Activated CD4-positive, CD25-positive, alpha-beta regulatory T cell treated with anti-CD3 and anti-CD28 coated beads, Interleukin-2, amount 50 U/mL, for 24 hours (primary cell): ENCODE data around the gene GPHN.
A peak's percentile ranks its signal among the peaks of the same experiment; 100 is the strongest.

Experiments
- ATAC-seq, 2 donors: fragments of 150-1000 bp; cut with Tn5 transposase; one replicate each; pipeline ENCODE4 v1.10.0; 2021; ENCODE audit warnings: mild to moderate bottlenecking in 1 of 2, moderate library complexity in 1 of 2

GPHN gene

GRCh38 chr14:66603945-66604344, 96.0 kb downstream of the GPHN start:
- no peak for ATAC-seq

GRCh38 chr14:66606826-66607225, 98.9 kb downstream of the GPHN start:
- ATAC-seq, result peak; percentile 32 to 77

- ATAC-seq, result no peak
Measured at GRCh38 chr14:66610154-66610563, 102.2 kb downstream of the GPHN start.

GRCh38 chr14:66613344-66613743, 105.4 kb downstream of the GPHN start:
- no peak for ATAC-seq

DNA sequence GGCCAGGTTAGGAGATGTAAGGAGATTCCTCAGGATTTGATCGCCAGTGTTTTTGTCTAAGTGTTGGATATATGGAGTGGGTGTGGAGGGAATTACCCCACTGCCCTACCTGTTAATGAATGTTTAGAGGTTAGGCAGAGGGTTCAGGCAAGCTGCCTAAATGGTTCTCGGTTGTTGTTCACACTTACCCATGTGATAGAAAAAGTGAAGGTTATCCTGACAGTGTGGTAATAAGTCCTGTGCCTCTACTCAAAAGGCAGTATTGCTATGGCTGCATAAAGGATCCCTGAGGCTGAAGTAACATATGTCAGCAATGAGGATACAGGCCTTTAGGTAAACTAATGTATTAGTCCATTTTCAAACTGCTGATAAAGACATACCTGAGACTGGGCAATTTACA, 112.0 kb downstream of the GPHN start:
- ATAC-seq, result no peak

- no peak for ATAC-seq
Measured at GRCh38 chr14:66623838-66624237, 115.9 kb downstream of the GPHN start.

DNA sequence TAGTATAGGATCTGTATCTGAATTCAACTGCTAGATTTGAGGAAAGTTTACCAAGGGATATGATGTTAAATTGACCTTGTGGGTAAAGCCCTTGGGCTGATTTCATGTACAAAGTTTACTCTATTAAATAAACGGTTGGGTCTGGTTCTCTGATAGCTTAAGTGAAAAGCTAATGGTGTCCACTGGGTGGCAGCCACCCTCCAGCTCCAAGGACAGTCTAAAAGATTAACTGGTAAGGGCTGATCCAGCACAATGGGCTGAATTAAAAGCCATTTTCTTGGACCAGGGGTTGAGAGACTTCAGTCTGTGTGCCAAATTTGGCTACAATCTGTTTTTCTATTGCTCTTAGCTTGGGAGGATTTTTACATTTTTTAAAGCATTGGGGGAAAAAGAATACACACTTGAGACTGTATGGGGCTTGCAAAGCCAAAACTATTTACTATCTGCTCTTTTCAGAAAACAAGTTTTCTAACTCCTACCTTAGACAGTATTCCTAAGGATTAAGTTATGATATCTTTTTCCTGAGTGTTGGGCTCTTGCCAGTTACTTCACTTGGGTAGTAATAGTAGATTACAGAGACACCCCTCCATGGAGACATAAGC, 116.5 kb downstream of the GPHN start:
- peak; percentile 46 to 65 for ATAC-seq

GRCh38 chr14:66628636-66629035, 120.7 kb downstream of the GPHN start:
- no peak for ATAC-seq

- ATAC-seq, result no peak
Measured at GRCh38 chr14:66629499-66629898, 121.6 kb downstream of the GPHN start.

- ATAC-seq, result no peak
Measured at GRCh38 chr14:66634876-66635275, 126.9 kb downstream of the GPHN start.

DNA sequence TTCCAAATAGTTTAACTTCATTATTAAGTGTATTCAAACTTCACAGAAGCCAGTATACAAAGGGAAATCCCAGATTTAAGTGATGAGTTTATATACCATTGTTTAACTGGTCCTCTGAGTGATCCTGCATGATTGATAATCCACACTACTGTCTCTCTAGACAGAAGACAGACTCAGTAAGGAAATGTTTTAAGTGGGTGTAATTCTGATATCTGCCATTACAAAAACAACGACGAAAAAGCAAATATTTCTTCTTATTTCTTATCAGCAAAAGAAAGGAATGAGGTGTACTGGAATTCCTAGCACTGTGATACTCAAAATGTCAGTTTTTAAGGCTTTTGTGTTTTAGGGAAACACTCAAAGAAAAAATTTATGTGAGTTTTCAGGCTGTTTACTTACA, 127.5 kb downstream of the GPHN start:
- no peak for ATAC-seq

GRCh38 chr14:66636240-66636639, 128.3 kb downstream of the GPHN start:
- ATAC-seq, result no peak

- no peak for ATAC-seq
Measured at GRCh38 chr14:66638689-66639088, 130.7 kb downstream of the GPHN start.

GRCh38 chr14:66641861-66642635, 134.1 kb downstream of the GPHN start:
- no peak for ATAC-seq

GRCh38 chr14:66643344-66643743, 135.4 kb downstream of the GPHN start:
- peak in 1 of 2 donors; percentile 17 for ATAC-seq

- ATAC-seq, result no peak
Measured at GRCh38 chr14:66645716-66646115, 137.8 kb downstream of the GPHN start.

DNA sequence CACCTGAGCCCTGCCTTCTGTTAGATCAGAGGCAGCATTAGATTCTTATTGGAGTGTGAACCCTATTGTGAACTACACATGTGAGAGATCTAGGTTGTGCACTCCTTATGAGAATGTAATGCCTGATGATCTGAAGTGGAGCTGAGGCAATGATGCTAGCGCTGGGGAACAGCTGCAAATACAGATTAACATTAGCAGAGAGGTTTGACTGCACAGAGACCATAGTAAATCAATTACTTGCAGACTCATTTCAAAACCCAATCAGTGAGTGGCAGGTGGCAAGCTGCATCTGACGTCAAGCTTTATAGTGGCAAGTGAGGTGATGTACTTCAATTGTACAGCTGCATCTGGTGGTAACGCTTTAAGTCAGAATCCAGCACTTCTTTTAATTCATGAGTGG, 141.6 kb downstream of the GPHN start:
- peak; percentile 74 to 81 for ATAC-seq

DNA sequence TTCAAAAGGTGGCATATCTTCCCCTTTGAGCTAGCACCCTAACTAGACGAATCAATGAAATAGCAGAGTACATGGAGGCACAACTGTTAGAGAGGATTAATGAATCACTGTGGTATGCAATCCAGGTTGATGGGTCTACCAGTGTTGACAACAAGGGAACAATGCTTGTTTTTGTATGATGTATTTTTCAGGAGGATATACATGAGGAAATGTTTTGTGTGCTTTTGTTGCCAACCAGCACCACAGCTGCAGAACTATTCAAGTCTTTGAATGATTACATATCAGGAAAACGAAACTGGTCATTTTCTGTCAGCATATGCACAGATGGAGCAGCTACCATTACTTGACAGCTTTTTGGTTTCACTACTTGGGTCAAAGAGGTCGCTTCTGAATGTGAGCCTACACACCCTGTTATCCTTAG, 142.6 kb downstream of the GPHN start:
- ATAC-seq, result peak; percentile 43 to 59

GRCh38 chr14:66651536-66652220, 143.7 kb downstream of the GPHN start:
- ATAC-seq, result no peak

- no peak for ATAC-seq
Measured at GRCh38 chr14:66652525-66653106, 144.7 kb downstream of the GPHN start.

- no peak for ATAC-seq
Measured at GRCh38 chr14:66657780-66658179, 149.8 kb downstream of the GPHN start.

GRCh38 chr14:66662374-66662773, 154.4 kb downstream of the GPHN start:
- no peak for ATAC-seq

- ATAC-seq, result no peak
Measured at GRCh38 chr14:66677780-66678179, 169.8 kb downstream of the GPHN start.

DNA sequence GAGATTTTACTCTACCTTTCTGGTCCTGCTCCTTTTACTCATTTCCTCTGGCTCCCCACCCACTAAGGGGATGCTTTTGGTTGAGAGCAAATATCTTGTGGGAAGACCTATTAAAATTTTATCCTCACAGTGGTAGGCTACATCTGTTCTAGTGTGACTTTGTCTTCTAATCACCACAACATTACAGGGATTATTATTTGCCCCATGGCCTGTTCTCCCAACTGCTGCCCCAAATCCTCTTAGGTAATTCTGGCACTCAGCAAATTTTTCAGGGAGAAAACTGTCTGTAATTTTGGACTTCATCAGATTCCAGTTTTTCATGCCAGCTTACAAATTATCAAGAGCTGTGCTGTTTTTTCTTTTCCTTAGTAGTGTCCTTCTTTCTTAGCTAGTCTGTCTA, 172.3 kb downstream of the GPHN start:
- no peak for ATAC-seq
